HG03103 (cell line): ENCODE measurements around the gene BLNK.

Experiments
- ATAC-seq: cut with Tn5 transposase; IDR thresholded peaks from one replicate; pipeline ENCODE4 v1.9.1; 2021; ENCODE audit warnings: low read depth; ENCODE audit not compliant: unreplicated experiment

The BLNK gene

DNA sequence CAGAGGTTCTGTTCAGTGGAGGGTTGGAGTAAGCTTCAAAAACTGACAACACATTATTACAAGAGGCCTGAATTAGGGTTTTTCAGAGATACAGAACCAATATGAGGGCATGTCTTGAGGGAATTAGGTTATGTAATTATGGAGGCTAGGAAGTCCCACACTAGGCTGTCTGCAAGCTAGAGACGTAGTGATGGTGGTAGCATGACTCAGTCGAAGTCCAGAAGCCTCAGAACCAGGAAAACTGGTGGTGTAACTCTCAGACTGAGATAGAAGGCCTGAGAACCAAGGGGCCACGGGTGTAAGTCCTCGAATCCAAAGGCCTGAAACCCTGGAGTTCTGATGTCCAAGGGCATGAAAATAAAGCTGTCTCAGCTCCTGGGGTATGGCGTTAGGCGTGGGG lies 105.6 kb downstream of the BLNK start:
- no peak for ATAC-seq

DNA sequence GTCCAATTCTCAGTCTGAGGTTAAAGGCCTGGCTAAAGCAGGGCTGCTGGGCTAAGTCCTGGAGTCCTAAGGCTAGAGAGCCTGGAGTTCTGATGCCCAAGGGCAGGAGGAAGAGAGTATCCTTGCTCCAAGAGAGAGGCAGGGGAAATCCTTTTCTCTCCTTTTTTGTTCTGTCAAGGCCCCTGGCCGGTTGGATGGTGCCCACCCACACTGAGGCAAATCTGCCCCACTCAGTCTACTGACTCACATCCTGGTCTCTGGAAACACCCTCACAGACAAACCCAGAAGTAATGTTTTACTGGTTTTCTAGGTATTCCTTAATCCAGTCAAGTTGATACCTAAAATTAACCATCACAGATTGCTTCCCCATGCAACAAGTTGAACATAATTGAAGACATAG lies 118.3 kb downstream of the BLNK start:
- no peak for ATAC-seq

GRCh38 chr10:96152437-96152836 lies 118.9 kb downstream of the BLNK start:
- no peak for ATAC-seq
